Right lobe of liver (tissue), 4 donors: ENCODE measurements around the gene LIMS1.

Source experiments
- CTCF ChIP-seq, 4 donors: fragments of 200-600 bp in 3 of 4; fragments of 450-650 bp in 1 of 4; IDR thresholded peaks; one replicate each; pipeline versions ENCODE4 v1.5.1 to v1.8.0; 2016 to 2022; ENCODE audit warnings: antibody characterized with exemption in 4 of 4, mild to moderate bottlenecking in 2 of 4
- POLR2A ChIP-seq: fragments of 450-650 bp; IDR thresholded peaks from one replicate; pipeline ENCODE4 v1.6.1; 2017; ENCODE audit warnings: antibody characterized with exemption, mild to moderate bottlenecking
- donor health status: DM: no; HTN: no; CAD: no.
- donor health status: DM: no; HTN: no; CAD: no.
- donor health status: DM: no; HTN: yes; CAD: no.

DNA sequence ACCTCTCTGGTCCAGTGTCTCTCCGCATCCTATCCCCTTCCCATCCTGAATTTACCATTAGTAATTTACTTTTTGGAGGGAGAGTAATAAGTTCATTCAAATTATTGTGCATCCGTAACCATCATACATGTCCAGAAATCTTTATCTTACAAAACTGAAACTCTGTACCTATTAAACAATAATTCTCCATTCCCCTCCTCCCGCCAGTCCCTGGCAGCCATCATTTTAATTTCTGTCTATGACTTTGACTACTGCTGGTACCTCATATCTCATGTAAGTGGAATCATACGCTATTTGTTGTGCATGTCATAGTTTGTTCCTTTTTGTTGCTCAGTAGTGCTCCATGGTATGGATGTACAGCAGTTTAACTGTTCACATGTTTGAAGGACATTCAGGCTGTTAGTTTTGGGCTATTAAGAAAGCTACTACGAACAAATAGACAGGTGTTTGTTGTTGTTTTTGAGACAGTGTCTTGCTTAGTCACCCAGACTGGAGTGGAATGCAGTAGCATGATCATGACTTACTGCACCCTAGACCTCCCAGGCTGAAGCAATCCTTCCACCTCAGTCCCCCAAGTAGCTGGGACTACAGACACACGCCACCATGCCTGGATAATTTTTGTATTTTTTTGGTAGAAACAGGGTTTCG, 2.0 kb downstream of the LIMS1 start:
- TF ChIP-seq CTCF (IDR thresholded peaks at IDR 0.05) (no peak), POLR2A (no peak)
